Measurements from ENCODE around the gene CAPN1. TPM values are rescaled to one million over a fixed set of nuclear protein-coding genes. Genes with fewer than 3 reads are reported as not detected.

The CAPN1 gene
- total and polyA plus RNA-seq, 2 of the 13 experiments (the other 11 are each of a cell fraction or from before 2014, with no cell fraction given): 57.3 to 82.6 TPM

DNA sequence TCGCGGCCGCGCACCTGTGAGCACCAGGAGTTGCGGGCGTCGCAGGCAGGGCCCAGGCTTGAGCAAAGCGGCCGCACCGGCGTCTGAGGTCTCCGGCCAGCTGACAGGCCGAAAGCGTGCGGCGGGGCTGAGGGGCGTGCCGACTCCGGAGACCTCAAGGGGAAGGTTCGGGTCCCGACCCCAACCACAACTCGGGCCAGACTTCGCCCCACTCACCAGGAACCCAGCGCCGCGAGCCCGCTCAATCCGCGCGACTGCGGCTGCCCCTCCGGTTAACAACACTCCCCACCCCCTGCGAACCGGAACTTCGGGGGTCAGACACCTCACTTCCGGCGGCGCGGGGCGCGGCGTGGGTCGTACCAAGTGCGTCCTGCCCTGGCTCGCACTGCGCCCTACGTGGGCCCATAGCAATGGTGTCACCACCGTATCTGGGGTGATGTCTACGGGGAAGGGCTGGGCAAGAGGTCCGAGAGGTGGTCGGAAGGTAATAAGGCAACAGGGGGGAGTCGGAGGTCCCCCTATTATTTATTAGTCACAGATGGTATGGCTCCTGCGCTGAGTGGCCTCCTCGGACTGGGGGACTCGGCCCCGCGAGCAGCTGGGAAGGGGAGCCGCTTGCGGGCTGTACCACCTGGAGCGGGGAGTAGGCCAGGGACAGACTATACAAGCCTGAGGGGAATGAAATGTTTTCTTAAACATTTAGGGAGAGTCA lies 47.3 kb upstream of the CAPN1 start, which contains the start of gene SYVN1 (continued):
- TF ChIP-seq ZNF747 (CRISPR knock-in tag; IDR thresholded peaks at IDR 0.05; ENCODE audit: borderline replicate concordance) (peak; percentile 88), ZNF256 (CRISPR knock-in tag; conservative IDR thresholded peaks at IDR 0.05) (no peak; the same call in 1 of the 2 replicates), NCOA1 (CRISPR knock-in tag; IDR thresholded peaks at IDR 0.05) (no peak), ZNF816 (CRISPR knock-in tag; IDR thresholded peaks at IDR 0.05; ENCODE audit: borderline replicate concordance) (peak; percentile 22; the same call in 1 of the 2 replicates), ZBTB3 (CRISPR knock-in tag; IDR thresholded peaks at IDR 0.05; ENCODE audit: borderline replicate concordance, low read depth) (no peak; the same call in 1 of the 2 replicates), HMG20B (CRISPR knock-in tag; conservative IDR thresholded peaks at IDR 0.05) (no peak), ZNF878 (CRISPR knock-in tag; IDR thresholded peaks at IDR 0.05) (0 out of 2 replicates have a peak, but pooled peaks have one; percentile 34), ZBTB38 (CRISPR knock-in tag; IDR thresholded peaks at IDR 0.05) (peak; percentile 91), ZBTB8A (CRISPR knock-in tag; IDR thresholded peaks at IDR 0.05; ENCODE audit: borderline replicate concordance, low read depth) (no peak), SRSF9 (IDR thresholded peaks at IDR 0.05; ENCODE audit: borderline replicate concordance, insufficient read depth, low read depth, low read length, poor library complexity, severe bottlenecking) (no peak), ZNF260 (CRISPR knock-in tag; IDR thresholded peaks at IDR 0.05; ENCODE audit: borderline replicate concordance, low read depth) (no peak), ZNF138 (CRISPR knock-in tag; IDR thresholded peaks at IDR 0.05; ENCODE audit: low read depth) (0 out of 2 replicates have a peak, but pooled peaks have one; percentile 73)
- TF ChIP-seq, protein P1, sequence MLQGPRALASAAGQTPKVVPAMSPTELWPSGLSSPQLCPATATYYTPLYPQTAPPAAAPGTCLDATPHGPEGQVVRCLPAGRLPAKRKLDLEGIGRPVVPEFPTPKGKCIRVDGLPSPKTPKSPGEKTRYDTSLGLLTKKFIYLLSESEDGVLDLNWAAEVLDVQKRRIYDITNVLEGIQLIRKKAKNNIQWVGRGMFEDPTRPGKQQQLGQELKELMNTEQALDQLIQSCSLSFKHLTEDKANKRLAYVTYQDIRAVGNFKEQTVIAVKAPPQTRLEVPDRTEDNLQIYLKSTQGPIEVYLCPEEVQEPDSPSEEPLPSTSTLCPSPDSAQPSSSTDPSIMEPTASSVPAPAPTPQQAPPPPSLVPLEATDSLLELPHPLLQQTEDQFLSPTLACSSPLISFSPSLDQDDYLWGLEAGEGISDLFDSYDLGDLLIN (CRISPR knock-in tag; IDR thresholded peaks at IDR 0.05; ENCODE audit: borderline replicate concordance): peak; percentile 64; the same call in 1 of the 2 replicates
- TF ChIP-seq, protein P2, sequence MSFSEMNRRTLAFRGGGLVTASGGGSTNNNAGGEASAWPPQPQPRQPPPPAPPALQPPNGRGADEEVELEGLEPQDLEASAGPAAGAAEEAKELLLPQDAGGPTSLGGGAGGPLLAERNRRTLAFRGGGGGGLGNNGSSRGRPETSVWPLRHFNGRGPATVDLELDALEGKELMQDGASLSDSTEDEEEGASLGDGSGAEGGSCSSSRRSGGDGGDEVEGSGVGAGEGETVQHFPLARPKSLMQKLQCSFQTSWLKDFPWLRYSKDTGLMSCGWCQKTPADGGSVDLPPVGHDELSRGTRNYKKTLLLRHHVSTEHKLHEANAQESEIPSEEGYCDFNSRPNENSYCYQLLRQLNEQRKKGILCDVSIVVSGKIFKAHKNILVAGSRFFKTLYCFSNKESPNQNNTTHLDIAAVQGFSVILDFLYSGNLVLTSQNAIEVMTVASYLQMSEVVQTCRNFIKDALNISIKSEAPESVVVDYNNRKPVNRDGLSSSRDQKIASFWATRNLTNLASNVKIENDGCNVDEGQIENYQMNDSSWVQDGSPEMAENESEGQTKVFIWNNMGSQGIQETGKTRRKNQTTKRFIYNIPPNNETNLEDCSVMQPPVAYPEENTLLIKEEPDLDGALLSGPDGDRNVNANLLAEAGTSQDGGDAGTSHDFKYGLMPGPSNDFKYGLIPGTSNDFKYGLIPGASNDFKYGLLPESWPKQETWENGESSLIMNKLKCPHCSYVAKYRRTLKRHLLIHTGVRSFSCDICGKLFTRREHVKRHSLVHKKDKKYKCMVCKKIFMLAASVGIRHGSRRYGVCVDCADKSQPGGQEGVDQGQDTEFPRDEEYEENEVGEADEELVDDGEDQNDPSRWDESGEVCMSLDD (CRISPR knock-in tag; IDR thresholded peaks at IDR 0.05; ENCODE audit: borderline replicate concordance): no peak
- TF ChIP-seq, protein P3, sequence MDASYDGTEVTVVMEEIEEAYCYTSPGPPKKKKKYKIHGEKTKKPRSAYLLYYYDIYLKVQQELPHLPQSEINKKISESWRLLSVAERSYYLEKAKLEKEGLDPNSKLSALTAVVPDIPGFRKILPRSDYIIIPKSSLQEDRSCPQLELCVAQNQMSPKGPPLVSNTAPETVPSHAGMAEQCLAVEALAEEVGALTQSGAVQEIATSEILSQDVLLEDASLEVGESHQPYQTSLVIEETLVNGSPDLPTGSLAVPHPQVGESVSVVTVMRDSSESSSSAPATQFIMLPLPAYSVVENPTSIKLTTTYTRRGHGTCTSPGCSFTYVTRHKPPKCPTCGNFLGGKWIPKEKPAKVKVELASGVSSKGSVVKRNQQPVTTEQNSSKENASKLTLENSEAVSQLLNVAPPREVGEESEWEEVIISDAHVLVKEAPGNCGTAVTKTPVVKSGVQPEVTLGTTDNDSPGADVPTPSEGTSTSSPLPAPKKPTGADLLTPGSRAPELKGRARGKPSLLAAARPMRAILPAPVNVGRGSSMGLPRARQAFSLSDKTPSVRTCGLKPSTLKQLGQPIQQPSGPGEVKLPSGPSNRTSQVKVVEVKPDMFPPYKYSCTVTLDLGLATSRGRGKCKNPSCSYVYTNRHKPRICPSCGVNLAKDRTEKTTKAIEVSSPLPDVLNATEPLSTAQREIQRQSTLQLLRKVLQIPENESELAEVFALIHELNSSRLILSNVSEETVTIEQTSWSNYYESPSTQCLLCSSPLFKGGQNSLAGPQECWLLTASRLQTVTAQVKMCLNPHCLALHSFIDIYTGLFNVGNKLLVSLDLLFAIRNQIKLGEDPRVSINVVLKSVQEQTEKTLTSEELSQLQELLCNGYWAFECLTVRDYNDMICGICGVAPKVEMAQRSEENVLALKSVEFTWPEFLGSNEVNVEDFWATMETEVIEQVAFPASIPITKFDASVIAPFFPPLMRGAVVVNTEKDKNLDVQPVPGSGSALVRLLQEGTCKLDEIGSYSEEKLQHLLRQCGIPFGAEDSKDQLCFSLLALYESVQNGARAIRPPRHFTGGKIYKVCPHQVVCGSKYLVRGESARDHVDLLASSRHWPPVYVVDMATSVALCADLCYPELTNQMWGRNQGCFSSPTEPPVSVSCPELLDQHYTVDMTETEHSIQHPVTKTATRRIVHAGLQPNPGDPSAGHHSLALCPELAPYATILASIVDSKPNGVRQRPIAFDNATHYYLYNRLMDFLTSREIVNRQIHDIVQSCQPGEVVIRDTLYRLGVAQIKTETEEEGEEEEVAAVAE (CRISPR knock-in tag; IDR thresholded peaks at IDR 0.05; ENCODE audit: borderline replicate concordance): peak; percentile 56; the same call in 1 of the 2 replicates
- TF ChIP-seq, protein P4, sequence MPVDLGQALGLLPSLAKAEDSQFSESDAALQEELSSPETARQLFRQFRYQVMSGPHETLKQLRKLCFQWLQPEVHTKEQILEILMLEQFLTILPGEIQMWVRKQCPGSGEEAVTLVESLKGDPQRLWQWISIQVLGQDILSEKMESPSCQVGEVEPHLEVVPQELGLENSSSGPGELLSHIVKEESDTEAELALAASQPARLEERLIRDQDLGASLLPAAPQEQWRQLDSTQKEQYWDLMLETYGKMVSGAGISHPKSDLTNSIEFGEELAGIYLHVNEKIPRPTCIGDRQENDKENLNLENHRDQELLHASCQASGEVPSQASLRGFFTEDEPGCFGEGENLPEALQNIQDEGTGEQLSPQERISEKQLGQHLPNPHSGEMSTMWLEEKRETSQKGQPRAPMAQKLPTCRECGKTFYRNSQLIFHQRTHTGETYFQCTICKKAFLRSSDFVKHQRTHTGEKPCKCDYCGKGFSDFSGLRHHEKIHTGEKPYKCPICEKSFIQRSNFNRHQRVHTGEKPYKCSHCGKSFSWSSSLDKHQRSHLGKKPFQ (CRISPR knock-in tag; IDR thresholded peaks at IDR 0.05; ENCODE audit: insufficient replicate concordance): no peak
